Liver (tissue), 3 donors: Measurements from ENCODE around the gene CLDN14.

Source experiments
- FOXA1 ChIP-seq: IDR thresholded peaks from 2 replicates; pipeline ENCODE4 v1.6.1; 2016; ENCODE audit warnings: antibody characterized with exemption
- JUND ChIP-seq, 2 donors: IDR thresholded peaks; 2 replicates each; pipeline ENCODE4 v1.6.1; 2016; ENCODE audit warnings: antibody characterized with exemption in 2 of 2
- MAX ChIP-seq: IDR thresholded peaks from 2 replicates; pipeline ENCODE4 v1.6.1; 2016; ENCODE audit warnings: antibody characterized with exemption
- RXRA ChIP-seq, 2 donors: IDR thresholded peaks; 2 replicates each; pipeline ENCODE4 v1.6.1; 2017 to 2018; ENCODE audit warnings: antibody characterized with exemption in 2 of 2, mild to moderate bottlenecking in 1 of 2
- SP1 ChIP-seq: IDR thresholded peaks from 2 replicates; pipeline ENCODE4 v1.6.1; 2018; ENCODE audit warnings: antibody characterized with exemption, mild to moderate bottlenecking
- TAF1 ChIP-seq: conservative IDR thresholded peaks from 2 replicates; pipeline ENCODE4 v1.6.1; 2016; ENCODE audit warnings: antibody characterized with exemption, mild to moderate bottlenecking
- YY1 ChIP-seq: IDR thresholded peaks from 2 replicates; pipeline ENCODE4 v1.6.1; 2016; ENCODE audit warnings: antibody characterized with exemption, mild to moderate bottlenecking
- TF ChIP-seq, protein P1 (sequence below): fragments of 150-350 bp; IDR thresholded peaks from 2 replicates; pipeline ENCODE4 v1.5.1; 2017; ENCODE audit warnings: improper control_type of control experiment, low read depth, low read length; ENCODE audit not compliant: missing input control
- TF ChIP-seq, protein P2 (sequence below): IDR thresholded peaks from 2 replicates; pipeline ENCODE4 v1.6.1; 2016; ENCODE audit warnings: antibody characterized with exemption, mild to moderate bottlenecking
- donor health status: healthy.
- donor health status: healthy.

DNA sequence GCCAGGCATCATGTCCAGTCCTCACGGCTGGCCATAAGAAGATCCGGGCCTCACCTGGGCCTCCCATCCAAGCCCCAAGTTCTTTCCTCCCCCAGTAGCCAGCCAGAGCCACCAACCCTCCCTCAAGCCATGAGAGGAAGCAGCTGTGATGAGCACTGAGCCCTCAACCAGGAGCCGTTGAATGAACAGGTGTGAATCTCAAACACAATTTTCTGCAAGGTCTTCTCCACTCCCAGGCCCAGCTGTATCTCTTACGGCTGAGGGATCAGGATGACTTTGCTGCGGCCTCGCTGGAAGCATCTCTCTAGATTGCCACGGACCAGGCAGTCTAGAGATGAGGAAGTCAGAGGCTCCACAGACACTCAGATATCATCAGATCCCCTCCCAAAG lies 9.8 kb upstream of the CLDN14 start:
- no peak for TF ChIP-seq FOXA1
- TF ChIP-seq, protein P1, sequence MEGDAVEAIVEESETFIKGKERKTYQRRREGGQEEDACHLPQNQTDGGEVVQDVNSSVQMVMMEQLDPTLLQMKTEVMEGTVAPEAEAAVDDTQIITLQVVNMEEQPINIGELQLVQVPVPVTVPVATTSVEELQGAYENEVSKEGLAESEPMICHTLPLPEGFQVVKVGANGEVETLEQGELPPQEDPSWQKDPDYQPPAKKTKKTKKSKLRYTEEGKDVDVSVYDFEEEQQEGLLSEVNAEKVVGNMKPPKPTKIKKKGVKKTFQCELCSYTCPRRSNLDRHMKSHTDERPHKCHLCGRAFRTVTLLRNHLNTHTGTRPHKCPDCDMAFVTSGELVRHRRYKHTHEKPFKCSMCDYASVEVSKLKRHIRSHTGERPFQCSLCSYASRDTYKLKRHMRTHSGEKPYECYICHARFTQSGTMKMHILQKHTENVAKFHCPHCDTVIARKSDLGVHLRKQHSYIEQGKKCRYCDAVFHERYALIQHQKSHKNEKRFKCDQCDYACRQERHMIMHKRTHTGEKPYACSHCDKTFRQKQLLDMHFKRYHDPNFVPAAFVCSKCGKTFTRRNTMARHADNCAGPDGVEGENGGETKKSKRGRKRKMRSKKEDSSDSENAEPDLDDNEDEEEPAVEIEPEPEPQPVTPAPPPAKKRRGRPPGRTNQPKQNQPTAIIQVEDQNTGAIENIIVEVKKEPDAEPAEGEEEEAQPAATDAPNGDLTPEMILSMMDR, result no peak
- TF ChIP-seq JUND (IDR thresholded peaks at IDR 0.05), result no peak
- no peak for TF ChIP-seq YY1
- no peak for TF ChIP-seq SP1
- TF ChIP-seq, protein P2, sequence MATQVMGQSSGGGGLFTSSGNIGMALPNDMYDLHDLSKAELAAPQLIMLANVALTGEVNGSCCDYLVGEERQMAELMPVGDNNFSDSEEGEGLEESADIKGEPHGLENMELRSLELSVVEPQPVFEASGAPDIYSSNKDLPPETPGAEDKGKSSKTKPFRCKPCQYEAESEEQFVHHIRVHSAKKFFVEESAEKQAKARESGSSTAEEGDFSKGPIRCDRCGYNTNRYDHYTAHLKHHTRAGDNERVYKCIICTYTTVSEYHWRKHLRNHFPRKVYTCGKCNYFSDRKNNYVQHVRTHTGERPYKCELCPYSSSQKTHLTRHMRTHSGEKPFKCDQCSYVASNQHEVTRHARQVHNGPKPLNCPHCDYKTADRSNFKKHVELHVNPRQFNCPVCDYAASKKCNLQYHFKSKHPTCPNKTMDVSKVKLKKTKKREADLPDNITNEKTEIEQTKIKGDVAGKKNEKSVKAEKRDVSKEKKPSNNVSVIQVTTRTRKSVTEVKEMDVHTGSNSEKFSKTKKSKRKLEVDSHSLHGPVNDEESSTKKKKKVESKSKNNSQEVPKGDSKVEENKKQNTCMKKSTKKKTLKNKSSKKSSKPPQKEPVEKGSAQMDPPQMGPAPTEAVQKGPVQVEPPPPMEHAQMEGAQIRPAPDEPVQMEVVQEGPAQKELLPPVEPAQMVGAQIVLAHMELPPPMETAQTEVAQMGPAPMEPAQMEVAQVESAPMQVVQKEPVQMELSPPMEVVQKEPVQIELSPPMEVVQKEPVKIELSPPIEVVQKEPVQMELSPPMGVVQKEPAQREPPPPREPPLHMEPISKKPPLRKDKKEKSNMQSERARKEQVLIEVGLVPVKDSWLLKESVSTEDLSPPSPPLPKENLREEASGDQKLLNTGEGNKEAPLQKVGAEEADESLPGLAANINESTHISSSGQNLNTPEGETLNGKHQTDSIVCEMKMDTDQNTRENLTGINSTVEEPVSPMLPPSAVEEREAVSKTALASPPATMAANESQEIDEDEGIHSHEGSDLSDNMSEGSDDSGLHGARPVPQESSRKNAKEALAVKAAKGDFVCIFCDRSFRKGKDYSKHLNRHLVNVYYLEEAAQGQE, result no peak
- TF ChIP-seq TAF1, result no peak
- no peak for TF ChIP-seq MAX
- TF ChIP-seq RXRA (IDR thresholded peaks at IDR 0.05), result no peak
